Mammary epithelial cell (primary cell): ENCODE results near the gene USH1C.

Source experiments
- EZH2 ChIP-seq: IDR thresholded peaks from 2 replicates; pipeline ENCODE4 v1.6.1; 2012; ENCODE audit warnings: low read length, inconsistent platforms, borderline replicate concordance
- TF ChIP-seq, protein P1 (sequence below), 2 donors: IDR thresholded peaks in 1 of 2; conservative IDR thresholded peaks in 1 of 2; 2 replicates each; pipeline ENCODE4 v1.5.1; 2011 to 2012; ENCODE audit warnings: inconsistent platforms in 2 of 2, low read length in 2 of 2, mild to moderate bottlenecking in 2 of 2, control low read depth in 1 of 2, low read depth in 1 of 2; ENCODE audit not compliant: insufficient read depth in 1 of 2; ENCODE audit errors: extremely low read depth in 1 of 2

DNA sequence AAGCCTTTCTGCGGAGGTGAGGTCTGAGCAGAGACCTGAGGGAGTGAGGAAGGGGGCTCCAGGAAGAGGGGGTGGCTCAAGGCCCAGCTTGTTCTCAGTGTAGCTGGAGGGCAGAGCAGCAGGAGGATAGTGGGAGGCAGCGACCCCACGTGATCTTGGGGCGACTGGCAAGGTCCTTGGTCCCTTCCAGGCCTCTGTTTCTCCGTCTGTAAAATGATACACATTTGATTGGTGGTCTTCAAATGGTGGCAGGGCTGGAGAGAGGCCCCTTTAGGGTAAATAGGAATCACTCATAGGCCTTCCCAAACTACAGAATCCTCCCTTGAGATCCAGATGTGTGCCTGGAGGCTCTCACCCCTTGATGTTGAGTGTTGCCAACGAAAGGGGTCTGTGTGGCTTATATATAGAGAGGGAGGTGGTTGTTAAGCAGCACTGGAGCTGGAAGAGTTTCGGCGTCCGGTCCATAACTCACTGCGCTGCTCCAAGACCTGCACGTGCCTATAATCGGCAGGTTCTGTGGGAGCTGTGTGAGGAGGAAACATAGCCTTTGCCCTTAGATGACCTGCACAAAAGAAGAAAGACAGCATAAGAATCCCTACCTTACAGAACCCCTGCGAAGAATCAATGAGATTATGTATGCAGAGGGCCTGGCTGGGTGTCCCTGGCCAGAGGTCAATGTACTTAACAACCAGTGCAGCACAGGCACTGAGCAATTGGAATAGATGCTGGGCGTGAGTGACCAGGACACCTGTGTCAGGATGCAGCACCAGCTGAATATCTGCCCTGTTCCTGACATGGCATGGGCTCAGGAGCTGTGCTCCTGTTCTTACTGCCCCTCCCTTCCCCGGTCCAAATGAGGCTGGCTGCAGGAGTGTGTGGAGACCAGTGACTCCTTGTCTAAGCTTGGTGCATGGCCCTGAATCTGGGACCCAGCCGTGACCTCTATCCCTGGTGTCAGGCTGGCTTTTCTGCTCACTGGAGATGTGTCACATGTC is 31.5 kb upstream of the USH1C start:
- TF ChIP-seq, protein P1, sequence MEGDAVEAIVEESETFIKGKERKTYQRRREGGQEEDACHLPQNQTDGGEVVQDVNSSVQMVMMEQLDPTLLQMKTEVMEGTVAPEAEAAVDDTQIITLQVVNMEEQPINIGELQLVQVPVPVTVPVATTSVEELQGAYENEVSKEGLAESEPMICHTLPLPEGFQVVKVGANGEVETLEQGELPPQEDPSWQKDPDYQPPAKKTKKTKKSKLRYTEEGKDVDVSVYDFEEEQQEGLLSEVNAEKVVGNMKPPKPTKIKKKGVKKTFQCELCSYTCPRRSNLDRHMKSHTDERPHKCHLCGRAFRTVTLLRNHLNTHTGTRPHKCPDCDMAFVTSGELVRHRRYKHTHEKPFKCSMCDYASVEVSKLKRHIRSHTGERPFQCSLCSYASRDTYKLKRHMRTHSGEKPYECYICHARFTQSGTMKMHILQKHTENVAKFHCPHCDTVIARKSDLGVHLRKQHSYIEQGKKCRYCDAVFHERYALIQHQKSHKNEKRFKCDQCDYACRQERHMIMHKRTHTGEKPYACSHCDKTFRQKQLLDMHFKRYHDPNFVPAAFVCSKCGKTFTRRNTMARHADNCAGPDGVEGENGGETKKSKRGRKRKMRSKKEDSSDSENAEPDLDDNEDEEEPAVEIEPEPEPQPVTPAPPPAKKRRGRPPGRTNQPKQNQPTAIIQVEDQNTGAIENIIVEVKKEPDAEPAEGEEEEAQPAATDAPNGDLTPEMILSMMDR (conservative IDR thresholded peaks at IDR 0.05 in 1 of 2, IDR thresholded peaks at IDR 0.05 in 1 of 2; ENCODE audit: extremely low read depth in 1 of 2, insufficient read depth in 1 of 2, low read depth in 1 of 2, low read length in 2 of 2): no peak
- TF ChIP-seq EZH2: no peak
